NCI-H1105 treated with DMSO at 0.1 percent for 48 hours (cell line): ENCODE results near the gene GPALPP1.
"Not testable (repeated sequence)": the region's sequence is repeated elsewhere in the genome, so short reads cannot be mapped to it uniquely, and the experiment has no call there.

Experiments used
- DNase-seq: peaks from one replicate; lab custom pipeline; 2025; lab: John Stamatoyannopoulos, UW

Gene GPALPP1

DNA sequence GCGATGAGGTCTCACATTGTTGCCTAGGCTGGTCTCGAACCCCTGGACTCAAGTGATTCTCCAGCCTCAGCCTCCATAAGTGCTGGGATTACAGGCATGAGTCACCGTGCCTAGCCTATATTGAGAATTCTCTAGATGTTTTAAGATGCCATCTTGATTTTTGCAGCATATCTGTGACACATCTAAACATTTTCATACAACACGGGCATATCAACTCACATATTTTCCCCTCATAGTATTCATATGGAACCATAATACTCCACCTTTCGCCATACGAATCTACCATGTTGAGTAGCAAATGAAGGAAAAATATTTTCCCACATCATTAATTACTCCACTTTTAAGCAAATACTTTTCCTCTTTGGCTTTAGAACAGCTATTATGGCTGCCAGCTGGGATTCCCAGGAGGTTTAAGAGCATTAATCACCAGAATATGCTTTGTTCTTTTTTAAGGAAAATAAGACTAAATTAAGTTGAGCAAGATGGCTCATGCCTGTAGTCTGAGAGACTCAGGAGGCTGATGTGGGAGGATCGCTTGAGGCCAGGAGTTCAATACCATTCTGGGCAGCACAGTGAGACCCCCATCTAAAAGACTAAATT is 74.0 kb downstream of the GPALPP1 start:
- no peak for DNase-seq

DNA sequence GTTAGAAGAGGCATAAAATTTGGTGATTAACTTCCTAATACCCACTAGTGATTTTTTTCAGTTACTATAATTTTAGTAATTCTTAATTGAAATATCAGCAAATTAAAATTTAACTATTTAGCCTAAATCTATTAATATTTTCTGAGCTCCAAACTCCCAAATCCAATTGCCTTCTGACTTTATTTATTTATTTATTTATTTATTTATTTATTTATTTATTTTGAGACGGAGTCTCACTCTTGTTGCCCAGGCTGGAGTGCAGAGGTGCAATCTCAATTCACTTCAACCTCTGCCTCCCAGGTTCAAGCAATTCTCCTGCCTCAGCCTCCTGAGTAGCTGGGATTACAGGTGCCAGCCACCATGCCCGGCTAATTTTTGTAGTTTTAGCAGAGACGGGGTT is 74.6 kb downstream of the GPALPP1 start:
- DNase-seq: not testable (repeated sequence)

DNA sequence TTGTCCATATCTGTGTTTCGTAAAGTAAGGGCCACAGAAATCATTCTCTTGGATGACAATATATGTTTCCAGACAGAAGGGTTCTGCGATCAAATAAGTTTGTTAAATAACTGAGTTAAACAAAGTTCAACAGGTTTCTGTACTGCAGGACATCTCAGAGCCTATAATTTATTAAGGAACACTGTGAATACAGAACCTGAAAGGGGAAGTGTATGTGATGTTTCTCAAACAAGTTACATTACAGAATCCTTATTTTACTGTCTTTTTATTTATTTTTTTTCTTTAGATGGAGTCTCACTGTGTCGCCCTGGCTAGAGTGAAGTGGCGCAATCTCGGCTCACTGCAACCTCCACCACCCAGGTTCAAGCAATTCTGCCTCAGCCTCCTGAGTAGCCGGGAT is 75.6 kb downstream of the GPALPP1 start:
- no peak for DNase-seq

- peak; percentile 55 for DNase-seq
Observed at GRCh38 chr13:45068036-45069001, 79.0 kb downstream of the GPALPP1 start.

DNA sequence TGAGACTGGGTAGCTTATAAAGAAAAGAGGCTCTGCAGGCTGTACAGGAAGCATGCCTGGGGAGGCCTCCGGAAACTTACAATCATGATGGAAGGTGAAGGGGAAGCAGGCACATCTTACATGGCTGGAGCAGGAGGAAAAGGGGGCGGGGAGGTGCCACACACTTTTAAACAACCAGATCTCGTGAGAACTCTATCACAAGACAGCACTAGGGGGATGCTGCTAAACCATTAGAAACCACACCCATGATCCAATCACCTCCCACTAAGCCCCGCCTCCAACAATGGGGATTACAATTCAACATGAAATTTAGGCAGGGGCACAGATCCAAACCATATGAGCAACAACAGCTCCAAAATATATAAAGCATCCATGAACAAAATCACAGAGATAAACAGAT is 84.5 kb downstream of the GPALPP1 start:
- DNase-seq: no peak

GRCh38 chr13:45074721-45075120 is 85.4 kb downstream of the GPALPP1 start:
- no peak for DNase-seq

- no peak for DNase-seq
Observed at GRCh38 chr13:45078003-45078402, 88.7 kb downstream of the GPALPP1 start.
